H1 (cell line): ENCODE data around the gene PCGF6. TPM values are rescaled to one million over a fixed set of nuclear protein-coding genes. Genes with fewer than 3 reads are reported as not detected.

ENCODE experiments used
- CTCF ChIP-seq, 3 experiments: IDR thresholded peaks; 1 replicate in 2 of 3; 2 replicates in 1 of 3; pipeline versions ENCODE4 v1.5.1 to v1.6.1; 2011; ENCODE audit warnings: low read length in 3 of 3, mild to moderate bottlenecking in 3 of 3, inconsistent platforms in 2 of 3, low read depth in 1 of 3, moderate library complexity in 1 of 3; ENCODE audit not compliant: insufficient read depth in 1 of 3; ENCODE audit errors: control extremely low read depth in 1 of 3
- KDM1A ChIP-seq: fragments of 200-600, 300-600 bp; sonication (generic); IDR thresholded peaks from 2 replicates; pipeline ENCODE4 v1.7.1; 2016; ENCODE audit warnings: mild to moderate bottlenecking, low read length, borderline replicate concordance
- polyA plus RNA-seq, 7 experiments: library from polyadenylated mRNA; depleted of rRNA in 3 of 7; stranded (reverse) in 5 of 7; unstranded in 2 of 7; fragments of >200 nt in 5 of 7; fragments of 200-250 nt in 2 of 7; gene quantifications; 1 replicate in 5 of 7; 2 replicates in 1 of 7; 4 replicates in 1 of 7; pipeline versions ENCODE4 v1.2.1 to v1.2.3, GENCODE V29; 2011 to 2013; ENCODE audit warnings: missing spikeins in 2 of 7, mixed read lengths in 2 of 7
- total RNA-seq: library from RNA; stranded (reverse); fragmentation: NEBNext Ultra II Directional; extraction: Animal tissue kit (Norgen Biotek cat#: 25700); gene quantifications from 2 replicates; pipeline ENCODE4 v1.2.1, GENCODE V29; 2021

Gene PCGF6
- total and polyA plus RNA-seq, 2 of the 8 experiments (the other 6 are each of a cell fraction or from before 2014, with no cell fraction given) = 6.9 to 18.6 TPM

- TF ChIP-seq CTCF (IDR thresholded peaks at IDR 0.05; ENCODE audit: control extremely low read depth in 1 of 3, insufficient read depth in 1 of 3, low read depth in 1 of 3, low read length in 3 of 3) (no peak), KDM1A (no peak)
Observed at GRCh38 chr10:103295374-103296015, 55.4 kb downstream of the PCGF6 start (continued).
